ENCODE measurements around the gene SNX4.

The SNX4 gene

DNA sequence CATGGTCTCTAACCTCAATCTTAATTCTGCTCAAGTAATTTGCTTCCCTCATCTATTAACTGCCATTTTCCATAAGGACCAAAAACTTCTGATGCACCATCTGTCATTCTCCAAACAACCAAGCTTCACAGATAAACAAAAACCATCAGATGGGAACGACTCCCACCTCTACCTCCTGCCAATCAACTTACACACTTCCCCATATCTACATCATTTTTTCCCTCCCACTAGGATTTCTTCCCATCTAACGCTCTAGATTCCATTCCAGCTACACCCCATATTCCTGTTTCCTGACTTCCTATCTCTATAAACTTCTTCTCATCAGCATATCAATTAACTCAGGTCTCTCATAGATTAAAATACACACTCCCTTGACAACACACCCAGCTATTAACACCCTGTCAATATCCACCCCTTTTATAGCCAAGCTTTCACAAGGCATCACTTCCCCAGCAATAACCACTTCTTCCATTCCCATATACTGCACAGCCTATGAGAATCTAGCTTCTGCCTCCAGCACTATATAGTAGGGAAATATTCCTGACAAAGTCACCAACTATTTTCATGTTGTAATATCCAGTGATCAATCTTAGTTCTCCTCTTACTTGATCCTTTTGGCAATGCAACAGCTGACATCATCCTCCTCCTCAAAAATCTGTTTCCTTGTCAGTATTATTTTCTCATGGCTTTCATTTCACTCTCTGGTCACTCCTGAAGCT lies 39.2 kb downstream of the SNX4 start:
- H3K4me3 ChIP-seq (ENCODE audit: insufficient read depth in 1 of 2, low read depth in 1 of 2, low read length in 2 of 2), result no peak overlapping the region
- no peak overlapping the region for H2BK15ac ChIP-seq (ENCODE audit: low read depth, poor library complexity, severe bottlenecking)
- no peak overlapping the region for H3K18ac ChIP-seq (ENCODE audit: low read depth in 1 of 2, low read length in 2 of 2)
- no peak overlapping the region for H2BK120ac ChIP-seq (ENCODE audit: low read depth, low read length)
- no peaks in the 10 kb centered on the region for H3K27me3 ChIP-seq (ENCODE audit: control insufficient read depth in 1 of 2, insufficient read depth in 1 of 2, low read length in 2 of 2)
- H3K23ac ChIP-seq (ENCODE audit: low read length in 2 of 2), result no peak overlapping the region
- H3K9me3 ChIP-seq (ENCODE audit: control insufficient read depth, low read length), result no peaks in the 10 kb centered on the region
- H2AK5ac ChIP-seq (ENCODE audit: low read length, severe bottlenecking), result no peak overlapping the region
- H3K4ac ChIP-seq (ENCODE audit: low read depth in 1 of 2, low read length in 2 of 2), result no peak overlapping the region
- peaks cover 17% of the 10 kb centered on the region for H3K79me1 ChIP-seq (replicated peaks; ENCODE audit: low read length, poor library complexity, severe bottlenecking)
- DNase-seq, result peak; percentile 41
- 85% methylated on average over 2 of the region's 2 CpGs for WGBS
- no peak overlapping the region for H3K9ac ChIP-seq (ENCODE audit: low read length)
- H3K14ac ChIP-seq (ENCODE audit: low read length in 2 of 2), result no peak overlapping the region
- H2BK12ac ChIP-seq (ENCODE audit: low read length in 2 of 2), result no peak overlapping the region
- no peaks in the 10 kb centered on the region for H3K4me1 ChIP-seq (ENCODE audit: control insufficient read depth, insufficient read depth, low read depth, low read length)
- no peak overlapping the region for H2AFZ ChIP-seq (ENCODE audit: low read depth, low read length)
- H2BK5ac ChIP-seq (ENCODE audit: low read depth, low read length, poor library complexity, severe bottlenecking), result no peak overlapping the region
- no peak overlapping the region for H4K8ac ChIP-seq (ENCODE audit: low read length)
- no peak overlapping the region for H4K91ac ChIP-seq (ENCODE audit: low read length)
- H3K27ac ChIP-seq (ENCODE audit: low read length, poor library complexity, severe bottlenecking), result no peak overlapping the region
- H3K36me3 ChIP-seq (ENCODE audit: control insufficient read depth in 1 of 2, insufficient read depth in 2 of 2, low read depth in 1 of 2, low read length in 2 of 2), result peaks cover 13 to 30% of the 10 kb centered on the region in 2 experiments
- no peak overlapping the region for H3K4me2 ChIP-seq (ENCODE audit: low read length, poor library complexity, severe bottlenecking)

DNA sequence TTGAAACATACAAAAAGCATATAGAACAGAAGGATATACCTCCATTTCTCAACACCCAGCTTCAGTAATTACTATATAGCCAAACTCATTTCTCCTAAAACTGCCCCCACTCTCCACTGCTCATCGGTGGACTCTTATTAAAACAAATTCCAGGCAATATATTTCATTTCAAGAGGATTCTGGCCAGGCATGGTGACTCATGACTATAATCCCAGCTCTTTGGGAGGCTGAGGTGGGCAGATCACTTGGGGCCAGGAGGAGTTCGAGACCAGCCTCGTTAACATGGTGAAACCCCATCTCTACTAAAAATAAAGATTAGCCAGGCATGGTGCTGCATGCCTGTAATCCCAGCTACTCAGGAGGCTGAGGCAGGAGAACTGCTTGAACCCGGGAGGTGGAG lies 40.9 kb downstream of the SNX4 start:
- Histone ChIP-seq H2BK120ac (ENCODE audit: low read depth, low read length) (no peak overlapping the region), H2BK5ac (ENCODE audit: low read depth, low read length, poor library complexity, severe bottlenecking) (no peak overlapping the region), H3K23ac (ENCODE audit: low read length in 2 of 2) (no peak overlapping the region), H3K27ac (ENCODE audit: low read length, poor library complexity, severe bottlenecking) (no peak overlapping the region), H2AFZ (ENCODE audit: low read depth, low read length) (no peak overlapping the region), H4K91ac (ENCODE audit: low read length) (no peak overlapping the region), H2BK12ac (ENCODE audit: low read length in 2 of 2) (no peak overlapping the region), H3K79me1 (replicated peaks; ENCODE audit: low read length, poor library complexity, severe bottlenecking) (peaks cover 16% of the 10 kb centered on the region), H3K4ac (ENCODE audit: low read depth in 1 of 2, low read length in 2 of 2) (no peak overlapping the region), H4K8ac (ENCODE audit: low read length) (no peak overlapping the region), H3K4me1 (ENCODE audit: control insufficient read depth, insufficient read depth, low read depth, low read length) (no peaks in the 10 kb centered on the region), H3K18ac (ENCODE audit: low read depth in 1 of 2, low read length in 2 of 2) (no peak overlapping the region), H3K4me3 (ENCODE audit: insufficient read depth in 1 of 2, low read depth in 1 of 2, low read length in 2 of 2) (no peak overlapping the region), H3K14ac (ENCODE audit: low read length in 2 of 2) (no peak overlapping the region), H2BK15ac (ENCODE audit: low read depth, poor library complexity, severe bottlenecking) (no peak overlapping the region), H3K36me3 (ENCODE audit: control insufficient read depth in 1 of 2, insufficient read depth in 2 of 2, low read depth in 1 of 2, low read length in 2 of 2) (peaks cover 10 to 45% of the 10 kb centered on the region in 2 experiments), H2AK5ac (ENCODE audit: low read length, severe bottlenecking) (no peak overlapping the region), H3K4me2 (ENCODE audit: low read length, poor library complexity, severe bottlenecking) (no peak overlapping the region), H3K27me3 (ENCODE audit: control insufficient read depth in 1 of 2, insufficient read depth in 1 of 2, low read length in 2 of 2) (no peaks in the 10 kb centered on the region), H3K9ac (ENCODE audit: low read length) (no peak overlapping the region), H3K9me3 (ENCODE audit: control insufficient read depth, low read length) (no peaks in the 10 kb centered on the region)
- 67% methylated on average over 3 of the region's 4 CpGs for WGBS
- no peak for DNase-seq

DNA sequence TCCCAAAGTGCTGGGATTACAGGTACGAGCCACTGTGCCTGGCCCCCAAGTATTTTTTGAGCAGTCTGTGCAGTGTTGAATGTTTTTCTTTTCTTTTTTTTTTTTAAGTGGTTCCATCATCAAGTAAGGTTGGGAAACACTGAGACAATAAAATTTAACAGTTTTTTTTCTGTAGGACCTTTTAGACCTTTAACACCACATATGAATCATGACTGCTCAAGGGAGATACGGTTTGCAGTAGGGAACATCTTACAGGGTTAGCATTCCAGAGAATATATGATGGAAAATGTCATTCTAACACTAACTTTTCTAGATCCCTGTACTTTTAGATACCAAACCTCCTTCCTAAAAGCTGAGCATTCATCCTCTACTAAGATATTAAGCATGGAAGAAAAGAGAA lies 41.7 kb downstream of the SNX4 start:
- H3K36me3 ChIP-seq (ENCODE audit: control insufficient read depth in 1 of 2, insufficient read depth in 2 of 2, low read depth in 1 of 2, low read length in 2 of 2), result peaks cover 11 to 51% of the 10 kb centered on the region in 2 experiments
- 57% methylated on average over 1 of the region's 2 CpGs for WGBS
- H3K4me2 ChIP-seq (ENCODE audit: low read length, poor library complexity, severe bottlenecking), result no peak overlapping the region
- no peak overlapping the region for H3K9ac ChIP-seq (ENCODE audit: low read length)
- H3K18ac ChIP-seq (ENCODE audit: low read depth in 1 of 2, low read length in 2 of 2), result no peak overlapping the region
- H3K9me3 ChIP-seq (ENCODE audit: control insufficient read depth, low read length), result no peaks in the 10 kb centered on the region
- H3K14ac ChIP-seq (ENCODE audit: low read length in 2 of 2), result no peak overlapping the region
- H2BK120ac ChIP-seq (ENCODE audit: low read depth, low read length), result no peak overlapping the region
- H4K8ac ChIP-seq (ENCODE audit: low read length), result no peak overlapping the region
- no peak overlapping the region for H2AK5ac ChIP-seq (ENCODE audit: low read length, severe bottlenecking)
- H3K27ac ChIP-seq (ENCODE audit: low read length, poor library complexity, severe bottlenecking), result no peak overlapping the region
- no peaks in the 10 kb centered on the region for H3K27me3 ChIP-seq (ENCODE audit: control insufficient read depth in 1 of 2, insufficient read depth in 1 of 2, low read length in 2 of 2)
- no peak overlapping the region for H3K4me3 ChIP-seq (ENCODE audit: insufficient read depth in 1 of 2, low read depth in 1 of 2, low read length in 2 of 2)
- H4K91ac ChIP-seq (ENCODE audit: low read length), result no peak overlapping the region
- H3K4ac ChIP-seq (ENCODE audit: low read depth in 1 of 2, low read length in 2 of 2), result no peak overlapping the region
- no peak overlapping the region for H2AFZ ChIP-seq (ENCODE audit: low read depth, low read length)
- no peak overlapping the region for H2BK15ac ChIP-seq (ENCODE audit: low read depth, poor library complexity, severe bottlenecking)
- no peak overlapping the region for H2BK12ac ChIP-seq (ENCODE audit: low read length in 2 of 2)
- H3K79me1 ChIP-seq (replicated peaks; ENCODE audit: low read length, poor library complexity, severe bottlenecking), result peaks cover 16% of the 10 kb centered on the region
- peak; percentile 55 for DNase-seq
- H2BK5ac ChIP-seq (ENCODE audit: low read depth, low read length, poor library complexity, severe bottlenecking), result no peak overlapping the region
- H3K23ac ChIP-seq (ENCODE audit: low read length in 2 of 2), result no peak overlapping the region
- no peaks in the 10 kb centered on the region for H3K4me1 ChIP-seq (ENCODE audit: control insufficient read depth, insufficient read depth, low read depth, low read length)

DNA sequence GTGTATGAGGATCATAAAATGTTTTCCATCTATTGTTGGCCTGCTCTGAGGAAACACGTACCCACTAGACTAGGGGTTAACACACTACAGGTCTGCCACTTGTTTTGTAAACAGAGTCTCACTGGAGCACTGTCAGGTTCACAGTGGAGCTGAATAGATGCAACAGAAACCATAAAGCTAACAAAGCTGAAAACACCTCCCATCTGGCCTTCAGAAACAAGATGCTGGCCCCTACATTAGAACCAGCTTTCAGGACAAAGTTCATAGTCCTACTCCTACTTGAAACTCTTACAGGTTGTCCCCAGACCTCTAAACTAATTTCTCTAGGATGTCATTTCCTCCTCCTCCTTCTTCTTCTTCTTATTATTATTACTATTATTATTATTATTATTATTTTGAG lies 42.3 kb downstream of the SNX4 start:
- Histone ChIP-seq H2BK12ac (ENCODE audit: low read length in 2 of 2) (no peak overlapping the region), H3K14ac (ENCODE audit: low read length in 2 of 2) (no peak overlapping the region), H3K23ac (ENCODE audit: low read length in 2 of 2) (no peak overlapping the region), H3K27ac (ENCODE audit: low read length, poor library complexity, severe bottlenecking) (no peak overlapping the region), H2BK15ac (ENCODE audit: low read depth, poor library complexity, severe bottlenecking) (no peak overlapping the region), H3K9me3 (ENCODE audit: control insufficient read depth, low read length) (no peaks in the 10 kb centered on the region), H3K79me1 (replicated peaks; ENCODE audit: low read length, poor library complexity, severe bottlenecking) (peaks cover 19% of the 10 kb centered on the region), H4K91ac (ENCODE audit: low read length) (no peak overlapping the region), H4K8ac (ENCODE audit: low read length) (no peak overlapping the region), H2BK5ac (ENCODE audit: low read depth, low read length, poor library complexity, severe bottlenecking) (no peak overlapping the region), H3K4ac (ENCODE audit: low read depth in 1 of 2, low read length in 2 of 2) (no peak overlapping the region), H3K36me3 (ENCODE audit: control insufficient read depth in 1 of 2, insufficient read depth in 2 of 2, low read depth in 1 of 2, low read length in 2 of 2) (peaks cover 13 to 55% of the 10 kb centered on the region in 2 experiments), H3K4me1 (ENCODE audit: control insufficient read depth, insufficient read depth, low read depth, low read length) (no peaks in the 10 kb centered on the region), H3K18ac (ENCODE audit: low read depth in 1 of 2, low read length in 2 of 2) (peak overlapping the region in 1 of 2 experiments; percentile 40), H2AK5ac (ENCODE audit: low read length, severe bottlenecking) (no peak overlapping the region), H3K9ac (ENCODE audit: low read length) (no peak overlapping the region), H3K27me3 (ENCODE audit: control insufficient read depth in 1 of 2, insufficient read depth in 1 of 2, low read length in 2 of 2) (no peaks in the 10 kb centered on the region), H2BK120ac (ENCODE audit: low read depth, low read length) (no peak overlapping the region), H3K4me2 (ENCODE audit: low read length, poor library complexity, severe bottlenecking) (no peak overlapping the region), H3K4me3 (ENCODE audit: insufficient read depth in 1 of 2, low read depth in 1 of 2, low read length in 2 of 2) (no peak overlapping the region), H2AFZ (ENCODE audit: low read depth, low read length) (no peak overlapping the region)
- no peak for DNase-seq
- WGBS, result 78% methylated on average over 1 of the region's 1 CpG

All from mesenchymal stem cell (in vitro differentiated cells and primary cell).